Natural killer cell (primary cell): ENCODE data around the gene NKD1. TPM values are rescaled to one million over a fixed set of nuclear protein-coding genes. Genes with fewer than 3 reads are reported as not detected.

Source experiments
- ATAC-seq, 3 donors: fragments of 150-1000 bp in 2 of 3; fragments of 200-7000 bp in 1 of 3; cut with Tn5 transposase; 1 replicate in 1 of 3; 2 replicates in 2 of 3; pipeline ENCODE4 v1.10.0; 2021; ENCODE audit warnings: mild to moderate bottlenecking in 2 of 3, moderate library complexity in 2 of 3
- DNase-seq, 2 donors: peaks; one replicate each; pipeline versions ENCODE4 v3.0.0 to v3.0.0-alpha.2; 2013 to 2021; ENCODE audit warnings: mixed read lengths in 1 of 2
- H3K27ac ChIP-seq: one replicate; pipeline ENCODE4 v1.5.1; 2013; ENCODE audit warnings: mild to moderate bottlenecking, low read length
- H3K27me3 ChIP-seq: one replicate; pipeline ENCODE4 v1.6.1; 2013; ENCODE audit warnings: low read length; ENCODE audit not compliant: control insufficient read depth, insufficient read depth
- H3K36me3 ChIP-seq: one replicate; pipeline ENCODE4 v1.6.1; 2013; ENCODE audit warnings: low read length; ENCODE audit not compliant: control insufficient read depth, insufficient read depth
- H3K4me1 ChIP-seq: one replicate; pipeline ENCODE4 v1.6.1; 2013; ENCODE audit warnings: low read length; ENCODE audit not compliant: control insufficient read depth, insufficient read depth
- H3K4me3 ChIP-seq: one replicate; pipeline ENCODE4 v1.5.1; 2013; ENCODE audit warnings: low read length
- H3K9me3 ChIP-seq: one replicate; pipeline ENCODE4 v1.6.1; 2013; ENCODE audit warnings: low read length; ENCODE audit not compliant: control insufficient read depth, insufficient read depth
- H3K27ac Mint-ChIP-seq, 2 donors: one replicate each; pipeline ENCODE4 v1.8.0; 2022; ENCODE audit warnings: mild to moderate bottlenecking in 2 of 2, mixed read lengths in 2 of 2, moderate library complexity in 1 of 2
- H3K27me3 Mint-ChIP-seq, 2 donors: one replicate each; pipeline ENCODE4 v1.8.0; 2022; ENCODE audit warnings: low read depth in 2 of 2, mixed read lengths in 2 of 2
- H3K36me3 Mint-ChIP-seq: one replicate; pipeline ENCODE4 v1.8.0; 2022; ENCODE audit warnings: mixed read lengths
- H3K4me1 Mint-ChIP-seq, 2 donors: one replicate each; pipeline ENCODE4 v1.8.0; 2022; ENCODE audit warnings: mixed read lengths in 2 of 2
- H3K4me3 Mint-ChIP-seq: one replicate; pipeline ENCODE4 v1.8.0; 2022; ENCODE audit warnings: mild to moderate bottlenecking, moderate library complexity, mixed read lengths
- H3K9me3 Mint-ChIP-seq, 2 donors: one replicate each; pipeline ENCODE4 v1.8.0; 2022; ENCODE audit warnings: mixed read lengths in 2 of 2
- WGBS: methylation state at CpG from one replicate; pipeline ENCODE4 v1.1.7; 2013; ENCODE audit warnings: missing lambda C conversion rate; ENCODE audit not compliant: insufficient coverage; 5-methylcytosine and 5-hydroxymethylcytosine counted together
- intact Hi-C: fragments of 100-400 bp; cut with micrococcal nuclease; formaldehyde crosslinking; loops from one replicate; pipeline ENCODE4 v1.14.2; 2022
- total RNA-seq, 4 donors: library from RNA; stranded (reverse); fragments of 120-200 nt in 1 of 4; gene quantifications; one replicate each; pipeline versions ENCODE4 v1.2.3 to v1.2.4, GENCODE V29; 2013 to 2022
- TF ChIP-seq, protein P1 (sequence below): fragments of 200-600 bp; IDR thresholded peaks from one replicate; pipeline ENCODE4 v1.8.0; 2022; ENCODE audit warnings: antibody characterized with exemption

NKD1 gene
- total RNA-seq, 3 donors from 2014 or later (not counting 1 experiment from before 2014, with no cell fraction given): 0.75 to 1.5 (median 1.0) TPM

DNA sequence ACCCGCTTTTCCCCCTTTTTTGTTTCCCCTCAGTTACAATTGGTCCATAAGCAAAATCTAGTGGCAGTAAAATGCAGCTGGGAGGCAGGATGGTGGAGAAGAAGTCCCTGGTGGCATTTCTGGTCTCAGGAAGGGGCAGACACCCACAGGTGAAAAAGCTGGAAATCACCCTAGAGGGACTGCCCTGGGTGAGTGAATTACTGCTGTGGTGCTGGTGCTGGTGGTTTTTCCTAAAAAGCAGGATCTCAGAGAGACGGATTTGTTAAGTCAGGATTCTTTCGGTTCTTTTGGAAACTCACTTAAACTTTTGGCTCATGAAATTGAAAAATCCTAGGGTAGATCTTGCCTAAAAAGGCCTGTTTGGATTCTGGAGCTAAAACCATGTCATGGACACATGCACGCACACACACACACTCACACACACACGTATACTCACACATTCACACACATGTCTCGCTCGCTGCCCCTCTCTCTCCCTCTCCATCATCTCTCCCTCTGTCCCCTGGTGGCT lies 65.8 kb downstream of the NKD1 start:
- intact Hi-C loops: no loop called here
- Histone ChIP-seq H3K36me3 (no peaks in the 10 kb centered on the region), H3K9me3 (no peaks in the 10 kb centered on the region), H3K4me3 (no peak overlapping the region), H3K27ac (no peak overlapping the region), H3K27me3 (no peaks in the 10 kb centered on the region), H3K4me1 (no peaks in the 10 kb centered on the region)
- Mint-ChIP-seq H3K27ac (no peak overlapping the region), H3K4me1 (peaks cover 0 to 8% of the 10 kb centered on the region in 2 donors), H3K27me3 (peaks cover 0 to 7% of the 10 kb centered on the region in 2 donors), H3K36me3 (no peaks in the 10 kb centered on the region), H3K4me3 (no peak overlapping the region), H3K9me3 (no peaks in the 10 kb centered on the region)
- ATAC-seq (no peak), DNase-seq (no peak)
- TF ChIP-seq, protein P1, sequence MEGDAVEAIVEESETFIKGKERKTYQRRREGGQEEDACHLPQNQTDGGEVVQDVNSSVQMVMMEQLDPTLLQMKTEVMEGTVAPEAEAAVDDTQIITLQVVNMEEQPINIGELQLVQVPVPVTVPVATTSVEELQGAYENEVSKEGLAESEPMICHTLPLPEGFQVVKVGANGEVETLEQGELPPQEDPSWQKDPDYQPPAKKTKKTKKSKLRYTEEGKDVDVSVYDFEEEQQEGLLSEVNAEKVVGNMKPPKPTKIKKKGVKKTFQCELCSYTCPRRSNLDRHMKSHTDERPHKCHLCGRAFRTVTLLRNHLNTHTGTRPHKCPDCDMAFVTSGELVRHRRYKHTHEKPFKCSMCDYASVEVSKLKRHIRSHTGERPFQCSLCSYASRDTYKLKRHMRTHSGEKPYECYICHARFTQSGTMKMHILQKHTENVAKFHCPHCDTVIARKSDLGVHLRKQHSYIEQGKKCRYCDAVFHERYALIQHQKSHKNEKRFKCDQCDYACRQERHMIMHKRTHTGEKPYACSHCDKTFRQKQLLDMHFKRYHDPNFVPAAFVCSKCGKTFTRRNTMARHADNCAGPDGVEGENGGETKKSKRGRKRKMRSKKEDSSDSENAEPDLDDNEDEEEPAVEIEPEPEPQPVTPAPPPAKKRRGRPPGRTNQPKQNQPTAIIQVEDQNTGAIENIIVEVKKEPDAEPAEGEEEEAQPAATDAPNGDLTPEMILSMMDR: no peak
- WGBS: 91% methylated on average over 6 of the region's 7 CpGs

DNA sequence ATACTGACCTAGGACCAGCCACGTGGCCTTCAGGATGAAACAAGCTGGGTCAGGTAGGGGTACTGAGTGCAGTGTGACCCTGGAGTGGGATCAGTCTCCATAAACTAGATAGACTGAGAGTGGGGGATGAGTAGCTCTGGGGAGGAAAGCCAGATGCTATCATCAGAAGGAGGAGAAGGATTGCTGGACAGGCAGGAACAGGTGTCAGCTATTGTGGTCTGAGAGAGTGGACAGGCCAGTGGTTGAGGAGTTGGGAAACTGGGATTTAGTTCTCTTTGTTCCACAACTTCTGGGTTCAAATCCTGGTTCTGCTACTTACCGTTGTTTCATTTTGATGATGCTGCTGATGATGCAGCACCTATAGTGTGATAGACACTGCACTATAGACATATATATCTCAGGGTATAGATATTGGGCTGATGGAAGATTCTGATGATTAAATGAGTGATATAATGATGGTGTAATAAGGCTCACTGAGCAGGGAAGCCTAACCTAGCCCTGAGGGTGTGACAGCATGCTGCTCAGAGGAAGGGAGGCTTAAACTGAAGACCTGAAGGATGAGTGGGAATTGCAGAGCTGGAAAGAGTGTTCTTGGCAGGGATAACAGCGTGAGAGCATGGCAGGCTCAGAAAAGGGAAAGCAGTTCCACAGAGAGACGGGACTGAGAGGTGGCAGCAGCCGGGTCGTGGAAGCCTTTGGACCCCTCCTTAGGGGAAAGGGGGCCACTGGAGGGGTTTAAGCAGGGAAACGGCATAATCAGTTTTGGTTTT lies 66.9 kb downstream of the NKD1 start:
- H3K9me3 Mint-ChIP-seq: no peaks in the 10 kb centered on the region
- Histone ChIP-seq H3K27me3 (no peaks in the 10 kb centered on the region), H3K36me3 (no peaks in the 10 kb centered on the region), H3K9me3 (no peaks in the 10 kb centered on the region), H3K4me1 (no peaks in the 10 kb centered on the region), H3K4me3 (no peak overlapping the region), H3K27ac (no peak overlapping the region)
- no peak for DNase-seq
- no peak overlapping the region for H3K4me3 Mint-ChIP-seq
- H3K36me3 Mint-ChIP-seq: no peaks in the 10 kb centered on the region
- WGBS: 81% methylated on average over 6 of the region's 7 CpGs
- H3K4me1 Mint-ChIP-seq: peaks cover 0 to 8% of the 10 kb centered on the region in 2 donors
- TF ChIP-seq, protein P1: no peak
- no peak overlapping the region for H3K27ac Mint-ChIP-seq
- ATAC-seq: no peak
- peaks cover 0 to 7% of the 10 kb centered on the region in 2 donors for H3K27me3 Mint-ChIP-seq
- intact Hi-C loops: no loop called here

DNA sequence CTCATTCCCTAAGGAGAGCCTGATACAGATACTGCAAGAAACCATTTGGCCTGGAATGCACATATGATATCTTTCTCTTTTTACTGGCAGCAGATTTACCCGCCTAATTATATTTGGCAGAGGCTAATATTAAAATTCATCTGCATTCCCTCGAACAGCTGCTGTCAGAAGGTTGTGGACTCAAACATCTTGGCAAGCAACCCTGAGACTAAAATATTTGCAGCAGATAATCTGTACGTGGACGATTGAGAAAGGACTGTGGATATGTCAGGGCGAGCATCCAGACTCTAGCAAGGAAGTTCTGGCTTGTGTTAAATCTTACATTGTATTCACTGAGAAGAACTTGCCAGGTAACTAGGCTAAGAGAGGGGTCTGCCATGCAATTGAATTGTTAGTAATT lies 67.7 kb downstream of the NKD1 start:
- WGBS: 90% methylated on average over 5 of the region's 5 CpGs
- H3K36me3 Mint-ChIP-seq: no peaks in the 10 kb centered on the region
- intact Hi-C loops: no loop called here

More for the DNA sequence above, 67.7 kb downstream of the NKD1 start:
- Mint-ChIP-seq H3K9me3 (no peaks in the 10 kb centered on the region), H3K4me3 (no peak overlapping the region), H3K27me3 (peaks cover 0 to 7% of the 10 kb centered on the region in 2 donors), H3K4me1 (peaks cover 0 to 8% of the 10 kb centered on the region in 2 donors), H3K27ac (no peak overlapping the region)
- no peak for ATAC-seq
- Histone ChIP-seq H3K27ac (no peak overlapping the region), H3K27me3 (no peaks in the 10 kb centered on the region), H3K36me3 (no peaks in the 10 kb centered on the region), H3K4me3 (no peak overlapping the region), H3K4me1 (no peaks in the 10 kb centered on the region), H3K9me3 (no peaks in the 10 kb centered on the region)
- no peak for DNase-seq
- TF ChIP-seq, protein P1: no peak
